GM12865 (cell line): ENCODE measurements around the gene CLEC2L.

Experiments used
- DNase-seq: peaks from one replicate; pipeline ENCODE4 v3.0.0; 2010; ENCODE audit warnings: low read depth
- H3K4me3 ChIP-seq: 2 replicates; pipeline ENCODE4 v1.5.1; 2011; ENCODE audit warnings: mild to moderate bottlenecking, low read depth, low read length, control low read depth
- TF ChIP-seq, protein P1 (sequence below): IDR thresholded peaks from 2 replicates; pipeline ENCODE4 v1.5.1; 2011; ENCODE audit warnings: low read length, control low read depth, low read depth, inconsistent platforms; ENCODE audit not compliant: insufficient read depth; ENCODE audit errors: missing control alignments

CLEC2L gene

DNA sequence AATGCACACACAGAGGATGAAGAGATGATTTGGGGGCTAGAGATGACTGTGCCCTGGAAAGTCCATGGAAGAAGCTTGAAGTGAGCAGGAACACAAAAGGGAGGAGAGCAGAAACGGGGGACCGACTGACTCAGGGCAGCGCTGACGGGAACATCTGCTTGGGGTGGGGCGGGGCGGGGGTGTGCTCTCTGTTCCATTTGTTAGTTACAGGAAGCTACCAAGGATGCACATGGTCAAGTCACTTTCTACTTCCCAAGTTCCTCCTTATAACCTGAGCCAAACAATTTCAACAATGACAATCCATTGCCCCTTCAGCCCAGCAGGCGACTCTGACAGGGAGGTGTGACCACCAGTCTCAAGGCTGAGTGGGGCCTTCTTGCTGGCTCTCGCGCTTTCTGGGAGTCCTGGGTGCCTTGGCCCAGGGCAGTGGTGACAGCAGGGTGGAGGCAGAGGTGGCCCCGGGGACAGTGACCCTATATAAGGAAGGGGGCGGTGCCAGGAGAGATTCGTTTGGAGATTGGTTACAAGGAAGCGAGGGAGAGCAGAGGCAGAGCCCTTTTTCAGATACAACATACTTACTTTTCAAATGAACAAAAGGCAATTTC is 39.6 kb downstream of the CLEC2L start:
- DNase-seq, result no peak
- H3K4me3 ChIP-seq, result no peak overlapping the region
- TF ChIP-seq, protein P1, sequence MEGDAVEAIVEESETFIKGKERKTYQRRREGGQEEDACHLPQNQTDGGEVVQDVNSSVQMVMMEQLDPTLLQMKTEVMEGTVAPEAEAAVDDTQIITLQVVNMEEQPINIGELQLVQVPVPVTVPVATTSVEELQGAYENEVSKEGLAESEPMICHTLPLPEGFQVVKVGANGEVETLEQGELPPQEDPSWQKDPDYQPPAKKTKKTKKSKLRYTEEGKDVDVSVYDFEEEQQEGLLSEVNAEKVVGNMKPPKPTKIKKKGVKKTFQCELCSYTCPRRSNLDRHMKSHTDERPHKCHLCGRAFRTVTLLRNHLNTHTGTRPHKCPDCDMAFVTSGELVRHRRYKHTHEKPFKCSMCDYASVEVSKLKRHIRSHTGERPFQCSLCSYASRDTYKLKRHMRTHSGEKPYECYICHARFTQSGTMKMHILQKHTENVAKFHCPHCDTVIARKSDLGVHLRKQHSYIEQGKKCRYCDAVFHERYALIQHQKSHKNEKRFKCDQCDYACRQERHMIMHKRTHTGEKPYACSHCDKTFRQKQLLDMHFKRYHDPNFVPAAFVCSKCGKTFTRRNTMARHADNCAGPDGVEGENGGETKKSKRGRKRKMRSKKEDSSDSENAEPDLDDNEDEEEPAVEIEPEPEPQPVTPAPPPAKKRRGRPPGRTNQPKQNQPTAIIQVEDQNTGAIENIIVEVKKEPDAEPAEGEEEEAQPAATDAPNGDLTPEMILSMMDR, result no peak

- TF ChIP-seq, protein P1, result no peak
Measured at GRCh38 chr7:139563856-139564255, 40.4 kb downstream of the CLEC2L start.

GRCh38 chr7:139566075-139566474 is 42.6 kb downstream of the CLEC2L start:
- no peak for DNase-seq
- H3K4me3 ChIP-seq, result no peak overlapping the region
- TF ChIP-seq, protein P1, result no peak

More at GRCh38 chr7:139563856-139564255, 40.4 kb downstream of the CLEC2L start:
- DNase-seq, result no peak
- H3K4me3 ChIP-seq, result no peak overlapping the region

DNA sequence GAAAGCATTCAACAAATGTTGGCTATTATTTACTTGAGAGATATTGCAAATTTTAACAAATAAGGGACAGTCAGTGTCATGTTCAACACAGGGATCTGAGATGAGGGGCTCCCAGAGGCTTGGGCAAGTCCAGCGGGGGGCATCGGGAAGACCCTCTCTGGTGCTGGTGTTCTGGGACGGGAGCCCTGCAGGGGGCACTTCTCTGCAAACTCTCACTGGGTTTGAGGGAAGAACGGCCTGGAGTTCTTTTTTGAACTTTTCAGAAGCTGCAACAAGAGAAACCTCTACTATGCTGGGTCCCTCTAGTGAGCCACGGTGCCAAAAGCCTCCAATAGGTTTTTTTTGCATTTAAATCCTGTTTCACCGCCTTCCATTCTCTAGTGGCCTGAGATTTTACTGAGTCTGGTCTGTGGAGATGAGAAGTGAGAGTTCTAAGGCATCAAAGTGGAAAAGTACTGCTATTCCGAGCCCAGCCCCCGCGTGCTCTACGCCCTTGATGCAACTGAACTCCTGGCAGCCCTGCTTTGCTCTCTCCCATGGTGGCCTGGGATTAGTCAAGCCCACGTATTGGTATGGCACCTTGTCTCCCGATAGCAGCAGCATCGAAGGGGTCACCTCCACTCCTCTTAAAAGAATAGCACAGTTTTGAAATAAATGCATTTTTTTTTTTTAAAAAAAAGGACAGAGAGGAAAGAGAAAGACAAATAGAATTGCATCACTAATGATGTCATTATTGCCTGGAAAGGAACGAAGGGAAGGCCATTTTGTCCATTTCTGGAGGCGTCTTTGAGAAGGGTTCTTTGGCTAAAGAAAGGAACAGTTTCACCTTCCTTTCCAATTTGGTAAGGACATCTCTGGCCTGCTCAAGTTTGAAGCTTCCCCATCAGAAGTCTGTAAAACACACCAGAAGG is 43.5 kb downstream of the CLEC2L start:
- no peak overlapping the region for H3K4me3 ChIP-seq
- DNase-seq, result no peak
- TF ChIP-seq, protein P1, result no peak

GRCh38 chr7:139567647-139568345 is 44.3 kb downstream of the CLEC2L start:
- TF ChIP-seq, protein P1, result no peak
- no peak overlapping the region for H3K4me3 ChIP-seq
- DNase-seq, result no peak

DNA sequence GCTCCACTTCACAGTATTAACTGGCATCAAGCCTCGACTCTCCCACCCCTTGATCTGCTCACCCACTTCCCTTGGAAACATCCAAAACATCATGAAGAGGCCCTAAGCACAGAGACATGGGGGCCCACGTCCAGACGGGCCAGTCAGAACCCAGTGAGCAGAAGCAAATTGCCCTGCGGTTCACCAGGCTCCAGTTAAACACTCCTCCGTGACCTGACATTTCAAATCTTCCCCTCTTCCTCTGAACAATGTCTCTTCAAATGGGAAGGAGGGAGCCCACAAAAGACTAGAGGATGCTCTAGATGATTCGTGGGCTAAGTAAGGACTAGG is 44.8 kb downstream of the CLEC2L start:
- TF ChIP-seq, protein P1, result no peak
- DNase-seq, result no peak
- H3K4me3 ChIP-seq, result no peak overlapping the region
